GM19452 (cell line): ENCODE results near the gene KHNYN.

Experiments
- ATAC-seq: cut with Tn5 transposase; IDR thresholded peaks from one replicate; pipeline ENCODE4 v1.9.1; 2021; ENCODE audit not compliant: unreplicated experiment

The KHNYN gene

GRCh38 chr14:24399999-24400718, 29.6 kb upstream of the KHNYN start:
- no peak for ATAC-seq

- no peak for ATAC-seq
Measured at GRCh38 chr14:24401810-24402702, 27.7 kb upstream of the KHNYN start.

GRCh38 chr14:24403294-24403998, 26.3 kb upstream of the KHNYN start:
- ATAC-seq: no peak

- ATAC-seq: no peak
Measured at GRCh38 chr14:24404814-24405213, 24.9 kb upstream of the KHNYN start.

- ATAC-seq: no peak
Measured at GRCh38 chr14:24406416-24406815, 23.3 kb upstream of the KHNYN start.

- ATAC-seq: no peak
Measured at GRCh38 chr14:24407608-24408325, 22.0 kb upstream of the KHNYN start.

- no peak for ATAC-seq
Measured at GRCh38 chr14:24408764-24409163, 21.0 kb upstream of the KHNYN start.

- ATAC-seq: no peak
Measured at GRCh38 chr14:24409192-24409591, 20.6 kb upstream of the KHNYN start.

- ATAC-seq: no peak
Measured at GRCh38 chr14:24409956-24410355, 19.8 kb upstream of the KHNYN start.

GRCh38 chr14:24411443-24412389, 18.0 kb upstream of the KHNYN start:
- no peak for ATAC-seq

- ATAC-seq: no peak
Measured at GRCh38 chr14:24414077-24414476, 15.7 kb upstream of the KHNYN start.

- ATAC-seq: no peak
Measured at GRCh38 chr14:24414732-24415420, 14.9 kb upstream of the KHNYN start.

GRCh38 chr14:24415421-24416253, 14.1 kb upstream of the KHNYN start:
- ATAC-seq: no peak

GRCh38 chr14:24416254-24416931, 13.4 kb upstream of the KHNYN start:
- ATAC-seq: no peak

GRCh38 chr14:24416932-24417619, 12.7 kb upstream of the KHNYN start:
- no peak for ATAC-seq

GRCh38 chr14:24417832-24418491, 11.8 kb upstream of the KHNYN start:
- ATAC-seq: no peak

GRCh38 chr14:24418492-24418873, 11.3 kb upstream of the KHNYN start:
- no peak for ATAC-seq
